Fibroblast of pulmonary artery (primary cell): Measurements from ENCODE around the gene TNFRSF12A.

Source experiments
- DNase-seq: peaks from one replicate; pipeline ENCODE4 v3.0.0-alpha.2; 2010; ENCODE audit warnings: low read depth
- H3K4me3 ChIP-seq: replicated peaks from 2 replicates; pipeline ENCODE4 v1.5.1; 2011; ENCODE audit warnings: low read depth, mild to moderate bottlenecking, control low read depth, low read length, moderate library complexity
- CTCF ChIP-seq: IDR thresholded peaks from 2 replicates; pipeline ENCODE4 v1.5.1; 2011; ENCODE audit warnings: mild to moderate bottlenecking, control low read depth, low read length, inconsistent platforms; ENCODE audit errors: missing control alignments

The TNFRSF12A gene

GRCh38 chr16:2985893-2986355 is 34.2 kb upstream of the TNFRSF12A start:
- TF ChIP-seq CTCF = no peak
- H3K4me3 ChIP-seq = no peak overlapping the region
- DNase-seq = no peak

GRCh38 chr16:2986623-2987188 is 33.5 kb upstream of the TNFRSF12A start:
- no peak for TF ChIP-seq CTCF
- no peak for DNase-seq
- no peak overlapping the region for H3K4me3 ChIP-seq

GRCh38 chr16:2987286-2987685 is 32.9 kb upstream of the TNFRSF12A start:
- no peak overlapping the region for H3K4me3 ChIP-seq
- no peak for DNase-seq
- TF ChIP-seq CTCF = no peak

GRCh38 chr16:2987833-2988232 is 32.3 kb upstream of the TNFRSF12A start:
- DNase-seq = no peak
- H3K4me3 ChIP-seq = no peak overlapping the region
- no peak for TF ChIP-seq CTCF

GRCh38 chr16:2988590-2989099 is 31.5 kb upstream of the TNFRSF12A start:
- H3K4me3 ChIP-seq = no peak overlapping the region
- DNase-seq = no peak
- no peak for TF ChIP-seq CTCF

GRCh38 chr16:2990891-2991290 is 29.3 kb upstream of the TNFRSF12A start:
- no peak for DNase-seq
- H3K4me3 ChIP-seq = no peak overlapping the region
- TF ChIP-seq CTCF = no peak
